Colonic mucosa (tissue), 4 donors: ENCODE results near the gene TMEM170B. TPM values are rescaled to one million over a fixed set of nuclear protein-coding genes. Genes with fewer than 3 reads are reported as not detected.

Experiments used
- DNase-seq: peaks from one replicate; pipeline ENCODE4 v3.0.0-alpha.2; 2020
- H3K27ac ChIP-seq: fragments of 200-600 bp; one replicate; pipeline ENCODE4 v1.8.0; 2021
- H3K27me3 ChIP-seq: fragments of 200-600 bp; one replicate; pipeline ENCODE4 v1.8.0; 2021
- H3K36me3 ChIP-seq: fragments of 200-600 bp; one replicate; pipeline ENCODE4 v1.8.0; 2021
- H3K4me1 ChIP-seq: fragments of 200-600 bp; one replicate; pipeline ENCODE4 v1.8.0; 2021; ENCODE audit warnings: mild to moderate bottlenecking
- H3K4me3 ChIP-seq: fragments of 200-600 bp; one replicate; pipeline ENCODE4 v1.8.0; 2021
- H3K9ac ChIP-seq, 2 donors: one replicate each; pipeline ENCODE4 v1.7.0; 2013; ENCODE audit warnings: control low read depth in 2 of 2, low read depth in 2 of 2, low read length in 2 of 2
- H3K9me3 ChIP-seq: fragments of 200-600 bp; one replicate; pipeline ENCODE4 v1.8.0; 2021
- CTCF ChIP-seq: fragments of 200-600 bp; IDR thresholded peaks from one replicate; pipeline ENCODE4 v1.8.0; 2022; ENCODE audit warnings: antibody characterized with exemption, mild to moderate bottlenecking
- intact Hi-C: fragments of 100-400 bp; cut with DNase I; formaldehyde crosslinking; loops from one replicate; pipeline ENCODE4 v1.14.1; 2022
- total RNA-seq, 2 donors: library from RNA; stranded (reverse); fragmentation: NEBNext Ultra II Directional in 1 of 2; extraction: Animal tissue kit (Norgen Biotek cat#: 25700) in 1 of 2; gene quantifications; one replicate each; pipeline ENCODE4 v1.2.1, GENCODE V29; 2021
- donor health status: healthy.
- donor health status: DM: no; HTN: no; CAD: no.
- donor health status: DM: no; HTN: no; CAD: no.

Gene TMEM170B
- total RNA-seq, 2 donors from 2014 or later = 0.82 to 2.2 TPM

- no peak for DNase-seq
- Histone ChIP-seq H3K27ac (no peak overlapping the region), H3K36me3 (no peaks in the 10 kb centered on the region), H3K27me3 (no peaks in the 10 kb centered on the region), H3K9ac (no peak overlapping the region), H3K9me3 (no peaks in the 10 kb centered on the region), H3K4me3 (no peak overlapping the region), H3K4me1 (no peaks in the 10 kb centered on the region)
- no peak for TF ChIP-seq CTCF
- intact Hi-C loops = no loop called here
Measured at GRCh38 chr6:11609324-11610071, 71.9 kb downstream of the TMEM170B start.

- intact Hi-C loops = no loop called here
Measured at GRCh38 chr6:11613336-11613735, 75.8 kb downstream of the TMEM170B start.

GRCh38 chr6:11613858-11614257 is 76.3 kb downstream of the TMEM170B start:
- intact Hi-C loops = no loop called here
- no peak overlapping the region for H3K27ac ChIP-seq
- no peak for DNase-seq
- H3K4me1 ChIP-seq = no peaks in the 10 kb centered on the region
- H3K9me3 ChIP-seq = no peaks in the 10 kb centered on the region
- no peak overlapping the region for H3K9ac ChIP-seq
- TF ChIP-seq CTCF = no peak
- no peaks in the 10 kb centered on the region for H3K36me3 ChIP-seq
- no peak overlapping the region for H3K4me3 ChIP-seq
- no peaks in the 10 kb centered on the region for H3K27me3 ChIP-seq

More at GRCh38 chr6:11613336-11613735, 75.8 kb downstream of the TMEM170B start:
- no peaks in the 10 kb centered on the region for H3K9me3 ChIP-seq
- no peak overlapping the region for H3K4me3 ChIP-seq
- DNase-seq = no peak
- H3K36me3 ChIP-seq = no peaks in the 10 kb centered on the region
- no peak overlapping the region for H3K27ac ChIP-seq
- H3K9ac ChIP-seq = no peak overlapping the region
- no peak for TF ChIP-seq CTCF
- no peaks in the 10 kb centered on the region for H3K27me3 ChIP-seq
- H3K4me1 ChIP-seq = no peaks in the 10 kb centered on the region

- Histone ChIP-seq H3K36me3 (no peaks in the 10 kb centered on the region), H3K9ac (no peak overlapping the region), H3K27me3 (no peaks in the 10 kb centered on the region), H3K27ac (no peak overlapping the region), H3K9me3 (no peaks in the 10 kb centered on the region), H3K4me3 (no peak overlapping the region), H3K4me1 (no peaks in the 10 kb centered on the region)
- no peak for DNase-seq
- intact Hi-C loops = no loop called here
- no peak for TF ChIP-seq CTCF
Measured at GRCh38 chr6:11614534-11615213, 77.1 kb downstream of the TMEM170B start.

- H3K4me3 ChIP-seq = no peak overlapping the region
- no peak for DNase-seq
- H3K36me3 ChIP-seq = no peaks in the 10 kb centered on the region
- H3K9me3 ChIP-seq = no peaks in the 10 kb centered on the region
- H3K9ac ChIP-seq = no peak overlapping the region
- H3K27ac ChIP-seq = no peak overlapping the region
- intact Hi-C loops = no loop called here
- no peak for TF ChIP-seq CTCF
- H3K27me3 ChIP-seq = no peaks in the 10 kb centered on the region
- H3K4me1 ChIP-seq = no peaks in the 10 kb centered on the region
Measured at GRCh38 chr6:11615214-11615602, 77.7 kb downstream of the TMEM170B start.
